BJ (cell line): ENCODE measurements around the gene NEK2. TPM values are rescaled to one million over a fixed set of nuclear protein-coding genes. Genes with fewer than 3 reads are reported as not detected.
"Not testable (repeated sequence)": the region's sequence is repeated elsewhere in the genome, so short reads cannot be mapped to it uniquely, and the experiment has no call there.

ENCODE experiments used
- CTCF ChIA-PET: fragments of 350-600 bp; formaldehyde crosslinking; extraction: SDS; loops from one replicate; lab custom pipeline; 2021; ENCODE audit warnings: antibody characterized with exemption, inconsistent platforms; lab: Yijun Ruan, JAX
- POLR2A ChIA-PET: fragments of 300-600 bp; sonication (Branson Sonifier 250); formaldehyde crosslinking; extraction: SDS; loops from one replicate; lab custom pipeline; 2021; ENCODE audit warnings: antibody characterized with exemption; lab: Charles Lee
- DNase-seq: peaks from one replicate; pipeline ENCODE4 v3.0.0-alpha.2; 2011; ENCODE audit warnings: low read depth
- H3K27me3 ChIP-seq: 2 replicates; pipeline ENCODE4 v1.6.0; 2011; ENCODE audit warnings: low read length; ENCODE audit not compliant: control insufficient read depth, insufficient read depth
- H3K36me3 ChIP-seq: 2 replicates; pipeline ENCODE4 v1.5.1; 2011; ENCODE audit warnings: low read length; ENCODE audit not compliant: control insufficient read depth, insufficient read depth
- H3K4me3 ChIP-seq: 2 replicates; pipeline ENCODE4 v1.5.1; 2011; ENCODE audit warnings: low read depth, mild to moderate bottlenecking, control low read depth, low read length
- polyA plus RNA-seq: library from polyadenylated mRNA; depleted of rRNA; stranded (reverse); fragments of >200 nt; gene quantifications from 2 replicates; pipeline ENCODE4 v1.2.3, GENCODE V29; 2011
- TF ChIP-seq, protein P1 (sequence below): IDR thresholded peaks from 2 replicates; pipeline ENCODE4 v1.5.1; 2011; ENCODE audit warnings: low read depth, mild to moderate bottlenecking, control low read depth, inconsistent platforms, low read length, moderate library complexity; ENCODE audit not compliant: insufficient read depth

NEK2 gene
- polyA plus RNA-seq, 1 experiment = 8.8 TPM

DNA sequence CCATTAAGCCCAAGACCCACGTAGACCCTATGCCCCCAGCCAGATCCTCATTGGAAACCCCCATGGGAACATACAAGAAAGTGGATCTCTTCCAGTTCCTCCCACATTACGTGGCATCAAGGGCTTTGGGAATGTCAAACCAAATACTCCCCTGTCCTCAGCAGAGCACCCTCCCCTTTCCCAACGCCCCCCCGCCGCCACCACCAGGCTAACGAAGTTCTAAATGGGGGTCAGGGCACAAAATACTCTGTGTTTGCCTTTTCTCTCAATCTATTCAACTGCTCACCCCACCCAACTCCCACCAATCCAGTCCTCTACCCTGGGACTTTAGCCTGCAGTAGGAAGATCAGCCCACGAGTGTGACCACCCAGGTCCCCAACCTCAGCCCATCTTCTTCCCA, 24.5 kb downstream of the NEK2 start:
- TF ChIP-seq, protein P1, sequence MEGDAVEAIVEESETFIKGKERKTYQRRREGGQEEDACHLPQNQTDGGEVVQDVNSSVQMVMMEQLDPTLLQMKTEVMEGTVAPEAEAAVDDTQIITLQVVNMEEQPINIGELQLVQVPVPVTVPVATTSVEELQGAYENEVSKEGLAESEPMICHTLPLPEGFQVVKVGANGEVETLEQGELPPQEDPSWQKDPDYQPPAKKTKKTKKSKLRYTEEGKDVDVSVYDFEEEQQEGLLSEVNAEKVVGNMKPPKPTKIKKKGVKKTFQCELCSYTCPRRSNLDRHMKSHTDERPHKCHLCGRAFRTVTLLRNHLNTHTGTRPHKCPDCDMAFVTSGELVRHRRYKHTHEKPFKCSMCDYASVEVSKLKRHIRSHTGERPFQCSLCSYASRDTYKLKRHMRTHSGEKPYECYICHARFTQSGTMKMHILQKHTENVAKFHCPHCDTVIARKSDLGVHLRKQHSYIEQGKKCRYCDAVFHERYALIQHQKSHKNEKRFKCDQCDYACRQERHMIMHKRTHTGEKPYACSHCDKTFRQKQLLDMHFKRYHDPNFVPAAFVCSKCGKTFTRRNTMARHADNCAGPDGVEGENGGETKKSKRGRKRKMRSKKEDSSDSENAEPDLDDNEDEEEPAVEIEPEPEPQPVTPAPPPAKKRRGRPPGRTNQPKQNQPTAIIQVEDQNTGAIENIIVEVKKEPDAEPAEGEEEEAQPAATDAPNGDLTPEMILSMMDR = no peak
- POLR2A ChIA-PET = no interaction called here
- Histone ChIP-seq H3K36me3 (no peaks in the 10 kb centered on the region), H3K27me3 (no peaks in the 10 kb centered on the region), H3K4me3 (no peak overlapping the region)
- CTCF ChIA-PET = interaction anchor here (1.0 to 8.2 kb wide), 5 partner anchors 9 to 173 kb away, joined by 3 to 113 read pairs (median 5); partner anchors contain the start of gene SLC30A1
- no peak for DNase-seq

DNA sequence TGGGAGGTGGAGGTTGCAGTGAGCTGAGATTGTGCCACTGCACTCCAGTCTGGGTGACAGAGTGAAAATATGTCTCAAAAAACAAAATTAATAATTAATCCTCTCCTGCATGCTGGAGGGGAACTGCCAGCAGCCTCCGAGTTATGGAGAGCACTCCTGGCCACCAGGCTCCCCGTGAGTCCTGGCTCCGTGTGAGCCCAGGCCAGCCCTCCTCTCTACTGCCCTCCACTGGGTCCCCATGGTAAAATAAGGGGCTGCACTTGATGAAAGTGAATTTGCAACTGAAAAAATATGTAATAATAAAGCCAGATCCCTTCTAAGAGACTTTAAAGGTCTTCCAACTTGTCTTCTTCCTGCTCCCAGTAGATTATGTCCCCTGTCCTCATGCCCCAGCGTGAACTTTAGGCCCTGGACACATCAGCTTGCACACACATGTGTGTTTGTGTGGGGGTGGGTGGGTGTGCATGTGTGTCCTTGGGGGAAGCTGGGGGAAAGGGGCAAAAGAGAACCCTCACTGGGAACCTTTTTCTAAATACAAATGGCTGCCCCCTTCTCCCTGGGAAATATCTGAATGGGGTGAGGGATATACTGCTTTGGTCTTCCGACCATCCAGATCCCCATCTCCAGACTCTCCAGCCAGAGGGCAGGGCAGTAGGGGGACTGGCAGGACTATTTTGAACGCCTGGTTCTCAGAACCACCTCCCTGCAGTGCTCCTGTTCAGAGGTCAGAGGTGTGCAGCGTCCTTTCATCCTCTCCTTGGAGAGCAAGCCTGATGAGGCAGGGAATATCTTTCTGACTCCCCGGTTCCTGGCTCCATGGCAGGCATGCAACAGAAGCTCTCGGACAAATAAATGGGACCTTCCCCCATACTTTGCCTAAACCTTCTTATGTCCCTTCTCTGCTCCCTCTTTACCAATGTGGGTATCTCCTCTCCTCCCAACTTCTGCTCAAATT, 26.2 kb downstream of the NEK2 start:
- CTCF ChIA-PET = interaction anchor here (0.7 to 3.1 kb wide), 14 partner anchors 10 to 325 kb away, joined by 3 to 16 read pairs (median 4); partner anchors contain the start of gene SLC30A1
- POLR2A ChIA-PET = interaction anchor here (0.6 to 0.7 kb wide), 2 partner anchors 34 to 67 kb away, joined by 3 to 6 read pairs; no protein-coding TSS in a partner anchor
- H3K27me3 ChIP-seq = no peaks in the 10 kb centered on the region
- TF ChIP-seq, protein P1 = peak; percentile 73
- H3K36me3 ChIP-seq = no peaks in the 10 kb centered on the region
- no peak overlapping the region for H3K4me3 ChIP-seq
- DNase-seq = no peak

DNA sequence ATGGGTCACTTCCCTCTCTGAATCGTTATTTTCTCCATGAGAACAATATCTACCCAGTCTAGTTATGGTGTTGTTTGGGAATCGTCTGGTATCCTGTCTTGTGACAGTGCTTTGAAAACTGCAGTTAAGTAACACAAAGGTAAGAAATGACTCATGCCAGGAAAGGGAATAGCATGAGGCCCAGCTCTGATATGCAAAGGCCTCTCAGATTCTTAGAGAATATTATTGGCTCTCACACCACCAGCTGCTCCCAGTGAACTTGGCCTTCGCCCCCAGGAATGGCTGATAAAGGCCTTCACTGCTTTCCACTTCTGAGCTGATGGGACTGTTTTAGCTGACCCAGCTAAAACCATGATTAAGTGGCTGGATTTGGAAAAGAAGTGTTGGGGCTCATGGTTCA, 27.1 kb downstream of the NEK2 start:
- ChIA-PET POLR2A (interaction anchor here (0.7 kb wide), 1 partner anchor 66 kb away, joined by 3 read pairs; no protein-coding TSS in a partner anchor), CTCF (interaction anchor here (0.7 to 3.1 kb wide), 11 partner anchors 9 to 325 kb away, joined by 3 to 16 read pairs (median 4); partner anchors contain the start of gene SLC30A1)
- Histone ChIP-seq H3K36me3 (no peaks in the 10 kb centered on the region), H3K4me3 (no peak overlapping the region), H3K27me3 (no peaks in the 10 kb centered on the region)
- DNase-seq = no peak
- TF ChIP-seq, protein P1 = no peak

DNA sequence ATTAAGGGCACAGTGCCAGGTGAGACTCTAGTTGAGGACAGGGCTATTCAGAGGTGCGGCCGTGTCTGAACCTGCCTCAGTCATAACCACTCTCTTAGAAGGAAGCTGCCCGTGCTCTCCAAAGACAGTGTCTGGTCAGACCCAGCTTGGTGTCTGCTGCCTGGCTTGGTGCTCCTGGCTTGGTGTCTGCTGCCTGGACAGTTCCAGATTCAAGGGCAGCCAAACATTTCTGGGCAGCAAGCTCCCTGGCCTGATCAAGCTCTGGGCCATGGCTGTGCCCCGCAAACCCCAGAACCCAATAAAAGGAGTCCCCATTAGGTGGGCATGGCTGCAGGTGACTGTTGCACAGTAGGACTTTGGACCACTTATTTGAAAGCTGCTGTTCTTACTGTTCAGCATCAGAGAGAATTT, 27.7 kb downstream of the NEK2 start:
- Histone ChIP-seq H3K4me3 (no peak overlapping the region), H3K27me3 (no peaks in the 10 kb centered on the region), H3K36me3 (no peaks in the 10 kb centered on the region)
- DNase-seq = no peak
- TF ChIP-seq, protein P1 = no peak
- CTCF ChIA-PET = interaction anchor here (0.8 to 3.1 kb wide), 5 partner anchors 8 to 324 kb away, joined by 3 to 16 read pairs (median 5); partner anchors contain the start of gene SLC30A1
- POLR2A ChIA-PET = no interaction called here

DNA sequence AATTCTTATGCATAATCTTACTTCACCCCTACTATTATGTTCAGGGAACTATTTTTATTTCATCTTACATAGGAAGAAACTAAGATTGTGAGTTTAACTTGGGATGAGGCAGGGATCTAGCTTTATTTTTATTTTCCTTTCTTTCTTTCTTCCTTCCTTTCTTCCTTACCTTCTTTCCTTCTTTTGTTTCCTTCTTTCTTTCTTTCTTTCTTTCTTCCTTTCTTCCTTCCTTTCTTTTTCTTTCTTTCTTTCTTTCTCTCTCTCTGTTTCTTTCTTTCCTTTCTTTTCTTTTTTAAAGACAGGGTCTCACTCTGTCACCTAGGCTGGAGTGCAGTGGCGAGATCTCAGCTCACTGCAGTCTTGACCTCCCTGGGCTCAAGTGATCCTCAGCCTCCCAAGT, 28.9 kb downstream of the NEK2 start:
- DNase-seq = no peak
- H3K4me3 ChIP-seq = no peak overlapping the region
- H3K36me3 ChIP-seq = no peaks in the 10 kb centered on the region
- POLR2A ChIA-PET = interaction anchor here (0.6 kb wide), 1 partner anchor 1359 kb away, joined by 3 read pairs; no protein-coding TSS in a partner anchor
- CTCF ChIA-PET = interaction anchor here (0.8 to 1.3 kb wide), 2 partner anchors 9 to 177 kb away, joined by 3 to 5 read pairs; no protein-coding TSS in a partner anchor
- TF ChIP-seq, protein P1 = no peak
- H3K27me3 ChIP-seq = no peaks in the 10 kb centered on the region

DNA sequence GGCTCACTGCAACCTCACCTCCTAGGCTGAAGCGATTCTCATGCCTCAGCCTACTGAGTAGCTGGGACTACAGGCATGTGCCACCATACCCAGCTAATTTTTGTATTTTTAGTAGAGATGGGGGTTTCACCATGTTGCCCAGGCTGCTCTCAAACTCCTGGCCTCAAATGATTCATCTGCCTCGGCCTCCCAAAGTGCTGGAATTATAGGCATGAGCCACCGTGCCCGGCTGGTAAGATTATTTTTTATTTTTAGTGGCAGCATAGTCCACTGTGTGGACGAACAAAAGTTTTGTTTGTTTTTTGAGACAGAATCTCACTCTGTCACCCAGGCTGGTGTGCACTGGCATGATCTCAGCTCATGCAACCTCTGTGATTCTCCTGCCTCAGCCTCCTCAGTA, 29.8 kb downstream of the NEK2 start:
- H3K36me3 ChIP-seq, H3K27me3 ChIP-seq, H3K4me3 ChIP-seq, POLR2A ChIA-PET, CTCF ChIA-PET, DNase-seq: not testable (repeated sequence)
